Measurements from ENCODE around the gene SVBP. TPM values are rescaled to one million over a fixed set of nuclear protein-coding genes. Genes with fewer than 3 reads are reported as not detected.

Gene SVBP
- total and polyA plus RNA-seq, 4 donors: 3.4 to 21.8 (median 15.0) TPM

DNA sequence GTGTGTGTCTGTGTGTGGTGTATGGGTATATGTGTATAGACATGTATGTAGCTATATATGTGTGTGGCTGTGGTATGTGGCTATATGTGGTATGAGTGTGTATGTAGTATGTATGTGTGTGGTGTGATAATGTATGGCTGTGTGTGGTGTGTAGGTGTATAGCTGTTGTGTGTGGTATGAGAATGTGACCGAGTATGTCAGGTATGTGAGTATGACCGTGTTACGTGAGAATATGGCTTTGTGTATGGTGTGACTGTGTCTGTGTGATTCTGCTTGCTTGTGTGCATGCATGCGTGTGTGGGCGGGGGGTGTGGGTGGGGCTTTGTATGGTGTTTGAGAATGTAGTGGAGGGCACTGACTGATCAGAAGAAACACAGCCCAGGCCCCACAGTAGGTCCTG is 32.7 kb upstream of the SVBP start:
- no peak for TF ChIP-seq HNF4A (conservative IDR thresholded peaks at IDR 0.05)
- TF ChIP-seq, protein P1, sequence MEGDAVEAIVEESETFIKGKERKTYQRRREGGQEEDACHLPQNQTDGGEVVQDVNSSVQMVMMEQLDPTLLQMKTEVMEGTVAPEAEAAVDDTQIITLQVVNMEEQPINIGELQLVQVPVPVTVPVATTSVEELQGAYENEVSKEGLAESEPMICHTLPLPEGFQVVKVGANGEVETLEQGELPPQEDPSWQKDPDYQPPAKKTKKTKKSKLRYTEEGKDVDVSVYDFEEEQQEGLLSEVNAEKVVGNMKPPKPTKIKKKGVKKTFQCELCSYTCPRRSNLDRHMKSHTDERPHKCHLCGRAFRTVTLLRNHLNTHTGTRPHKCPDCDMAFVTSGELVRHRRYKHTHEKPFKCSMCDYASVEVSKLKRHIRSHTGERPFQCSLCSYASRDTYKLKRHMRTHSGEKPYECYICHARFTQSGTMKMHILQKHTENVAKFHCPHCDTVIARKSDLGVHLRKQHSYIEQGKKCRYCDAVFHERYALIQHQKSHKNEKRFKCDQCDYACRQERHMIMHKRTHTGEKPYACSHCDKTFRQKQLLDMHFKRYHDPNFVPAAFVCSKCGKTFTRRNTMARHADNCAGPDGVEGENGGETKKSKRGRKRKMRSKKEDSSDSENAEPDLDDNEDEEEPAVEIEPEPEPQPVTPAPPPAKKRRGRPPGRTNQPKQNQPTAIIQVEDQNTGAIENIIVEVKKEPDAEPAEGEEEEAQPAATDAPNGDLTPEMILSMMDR (IDR thresholded peaks at IDR 0.05; ENCODE audit: low read depth, low read length, missing input control): no peak
- TF ChIP-seq, protein P2, sequence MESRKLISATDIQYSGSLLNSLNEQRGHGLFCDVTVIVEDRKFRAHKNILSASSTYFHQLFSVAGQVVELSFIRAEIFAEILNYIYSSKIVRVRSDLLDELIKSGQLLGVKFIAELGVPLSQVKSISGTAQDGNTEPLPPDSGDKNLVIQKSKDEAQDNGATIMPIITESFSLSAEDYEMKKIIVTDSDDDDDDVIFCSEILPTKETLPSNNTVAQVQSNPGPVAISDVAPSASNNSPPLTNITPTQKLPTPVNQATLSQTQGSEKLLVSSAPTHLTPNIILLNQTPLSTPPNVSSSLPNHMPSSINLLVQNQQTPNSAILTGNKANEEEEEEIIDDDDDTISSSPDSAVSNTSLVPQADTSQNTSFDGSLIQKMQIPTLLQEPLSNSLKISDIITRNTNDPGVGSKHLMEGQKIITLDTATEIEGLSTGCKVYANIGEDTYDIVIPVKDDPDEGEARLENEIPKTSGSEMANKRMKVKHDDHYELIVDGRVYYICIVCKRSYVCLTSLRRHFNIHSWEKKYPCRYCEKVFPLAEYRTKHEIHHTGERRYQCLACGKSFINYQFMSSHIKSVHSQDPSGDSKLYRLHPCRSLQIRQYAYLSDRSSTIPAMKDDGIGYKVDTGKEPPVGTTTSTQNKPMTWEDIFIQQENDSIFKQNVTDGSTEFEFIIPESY (IDR thresholded peaks at IDR 0.05): no peak
- no peak for TF ChIP-seq YY1 (IDR thresholded peaks at IDR 0.05)
- no peak for TF ChIP-seq FOXA2 (IDR thresholded peaks at IDR 0.05)
- no peak for TF ChIP-seq JUND (IDR thresholded peaks at IDR 0.05)
- TF ChIP-seq, protein P3, sequence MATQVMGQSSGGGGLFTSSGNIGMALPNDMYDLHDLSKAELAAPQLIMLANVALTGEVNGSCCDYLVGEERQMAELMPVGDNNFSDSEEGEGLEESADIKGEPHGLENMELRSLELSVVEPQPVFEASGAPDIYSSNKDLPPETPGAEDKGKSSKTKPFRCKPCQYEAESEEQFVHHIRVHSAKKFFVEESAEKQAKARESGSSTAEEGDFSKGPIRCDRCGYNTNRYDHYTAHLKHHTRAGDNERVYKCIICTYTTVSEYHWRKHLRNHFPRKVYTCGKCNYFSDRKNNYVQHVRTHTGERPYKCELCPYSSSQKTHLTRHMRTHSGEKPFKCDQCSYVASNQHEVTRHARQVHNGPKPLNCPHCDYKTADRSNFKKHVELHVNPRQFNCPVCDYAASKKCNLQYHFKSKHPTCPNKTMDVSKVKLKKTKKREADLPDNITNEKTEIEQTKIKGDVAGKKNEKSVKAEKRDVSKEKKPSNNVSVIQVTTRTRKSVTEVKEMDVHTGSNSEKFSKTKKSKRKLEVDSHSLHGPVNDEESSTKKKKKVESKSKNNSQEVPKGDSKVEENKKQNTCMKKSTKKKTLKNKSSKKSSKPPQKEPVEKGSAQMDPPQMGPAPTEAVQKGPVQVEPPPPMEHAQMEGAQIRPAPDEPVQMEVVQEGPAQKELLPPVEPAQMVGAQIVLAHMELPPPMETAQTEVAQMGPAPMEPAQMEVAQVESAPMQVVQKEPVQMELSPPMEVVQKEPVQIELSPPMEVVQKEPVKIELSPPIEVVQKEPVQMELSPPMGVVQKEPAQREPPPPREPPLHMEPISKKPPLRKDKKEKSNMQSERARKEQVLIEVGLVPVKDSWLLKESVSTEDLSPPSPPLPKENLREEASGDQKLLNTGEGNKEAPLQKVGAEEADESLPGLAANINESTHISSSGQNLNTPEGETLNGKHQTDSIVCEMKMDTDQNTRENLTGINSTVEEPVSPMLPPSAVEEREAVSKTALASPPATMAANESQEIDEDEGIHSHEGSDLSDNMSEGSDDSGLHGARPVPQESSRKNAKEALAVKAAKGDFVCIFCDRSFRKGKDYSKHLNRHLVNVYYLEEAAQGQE (IDR thresholded peaks at IDR 0.05): no peak
- TF ChIP-seq SP1 (IDR thresholded peaks at IDR 0.05): no peak
- TF ChIP-seq EGR1 (IDR thresholded peaks at IDR 0.05; ENCODE audit: low read depth in 2 of 2): no peak
- no peak for TF ChIP-seq RAD21 (IDR thresholded peaks at IDR 0.05)
- no peak for TF ChIP-seq NR2F2 (IDR thresholded peaks at IDR 0.05)
- TF ChIP-seq, protein P4, sequence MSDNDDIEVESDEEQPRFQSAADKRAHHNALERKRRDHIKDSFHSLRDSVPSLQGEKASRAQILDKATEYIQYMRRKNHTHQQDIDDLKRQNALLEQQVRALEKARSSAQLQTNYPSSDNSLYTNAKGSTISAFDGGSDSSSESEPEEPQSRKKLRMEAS (IDR thresholded peaks at IDR 0.05): no peak
- H3K36me3 ChIP-seq (ENCODE audit: control insufficient read depth in 4 of 4, insufficient read depth in 3 of 4, low read depth in 1 of 4, low read length in 3 of 4): peaks cover 3 to 18% (median 17%) of the 10 kb centered on the region in 4 donors
- no peaks in the 10 kb centered on the region for H3K27me3 ChIP-seq (ENCODE audit: control insufficient read depth in 4 of 4, insufficient read depth in 4 of 4, low read length in 3 of 4)
- H3K9ac ChIP-seq (ENCODE audit: low read depth in 1 of 2, low read length in 2 of 2): no peak overlapping the region
- no peak overlapping the region for H3K27ac ChIP-seq (ENCODE audit: low read depth in 1 of 2, low read length in 2 of 2)
- 97% methylated on average over 5 of the region's 5 CpGs for WGBS
- H3K4me1 ChIP-seq (ENCODE audit: control insufficient read depth in 4 of 4, insufficient read depth in 4 of 4, low read length in 3 of 4): peaks cover 0 to 20% (median 17%) of the 10 kb centered on the region in 4 donors
- peaks cover 0 to 3% (median 0%) of the 10 kb centered on the region in 4 donors for H3K9me3 ChIP-seq (ENCODE audit: control insufficient read depth in 4 of 4, low read length in 3 of 4)
- H3K4me3 ChIP-seq (ENCODE audit: low read depth in 1 of 3, low read length in 3 of 3): no peak overlapping the region
- DNase-seq (ENCODE audit: low spot score): no peak

DNA sequence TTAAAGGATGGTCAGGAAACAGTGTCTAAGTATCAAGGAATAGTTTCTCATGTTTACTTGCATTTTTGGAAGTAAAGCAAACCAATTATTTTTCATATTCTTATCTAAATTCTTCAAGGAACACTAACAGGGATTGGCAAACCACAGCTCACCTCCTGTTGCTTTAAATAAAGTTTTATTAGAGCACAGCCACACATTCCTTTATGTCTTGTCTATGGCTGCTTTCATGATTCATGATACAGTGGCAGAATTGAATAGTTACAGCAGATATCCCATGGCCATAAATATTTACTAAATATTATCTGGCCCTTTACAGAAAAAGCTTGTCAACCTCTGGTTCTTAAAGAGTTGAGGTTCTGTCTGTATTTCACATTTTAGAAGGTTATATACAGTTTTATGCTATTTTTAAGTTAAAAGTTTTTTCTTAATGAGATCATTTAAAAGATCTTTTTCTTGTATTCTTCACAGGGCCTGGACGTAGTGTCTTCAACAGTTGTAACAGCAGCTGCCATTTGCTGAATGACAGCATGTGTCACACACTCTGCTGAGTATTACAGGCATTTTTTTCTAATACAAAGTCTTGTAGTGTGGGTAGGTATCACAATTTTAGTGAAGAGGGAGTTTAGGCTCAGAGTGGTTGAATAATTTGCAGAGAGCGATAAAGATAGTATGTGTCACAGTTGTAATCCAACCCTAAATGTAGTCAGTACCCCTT is 31.8 kb upstream of the SVBP start:
- H3K27ac ChIP-seq (ENCODE audit: low read depth in 1 of 2, low read length in 2 of 2): no peak overlapping the region
- no peak overlapping the region for H3K9ac ChIP-seq (ENCODE audit: low read depth in 1 of 2, low read length in 2 of 2)
- peaks cover 0 to 3% (median 0%) of the 10 kb centered on the region in 4 donors for H3K9me3 ChIP-seq (ENCODE audit: control insufficient read depth in 4 of 4, low read length in 3 of 4)
- TF ChIP-seq YY1 (IDR thresholded peaks at IDR 0.05) (no peak), GABPA (IDR thresholded peaks at IDR 0.05 in 1 of 2, conservative IDR thresholded peaks at IDR 0.05 in 1 of 2) (no peak), TAF1 (conservative IDR thresholded peaks at IDR 0.05) (no peak), RXRA (IDR thresholded peaks at IDR 0.05) (no peak), RAD21 (IDR thresholded peaks at IDR 0.05) (no peak), FOXA1 (IDR thresholded peaks at IDR 0.05) (no peak)
- TF ChIP-seq, protein P5, sequence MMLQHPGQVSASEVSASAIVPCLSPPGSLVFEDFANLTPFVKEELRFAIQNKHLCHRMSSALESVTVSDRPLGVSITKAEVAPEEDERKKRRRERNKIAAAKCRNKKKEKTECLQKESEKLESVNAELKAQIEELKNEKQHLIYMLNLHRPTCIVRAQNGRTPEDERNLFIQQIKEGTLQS (IDR thresholded peaks at IDR 0.05): no peak
- TF ChIP-seq, protein P3 (IDR thresholded peaks at IDR 0.05): no peak
- TF ChIP-seq, protein P1 (IDR thresholded peaks at IDR 0.05; ENCODE audit: low read depth, low read length, missing input control): no peak

More for the DNA sequence above, 31.8 kb upstream of the SVBP start:
- WGBS: 96% methylated on average over 2 of the region's 2 CpGs
- no peak for DNase-seq (ENCODE audit: low spot score)
- no peak overlapping the region for H3K4me3 ChIP-seq (ENCODE audit: low read depth in 1 of 3, low read length in 3 of 3)
- peaks cover 0 to 20% (median 17%) of the 10 kb centered on the region in 4 donors for H3K4me1 ChIP-seq (ENCODE audit: control insufficient read depth in 4 of 4, insufficient read depth in 4 of 4, low read length in 3 of 4)
- peaks cover 3 to 18% (median 17%) of the 10 kb centered on the region in 4 donors for H3K36me3 ChIP-seq (ENCODE audit: control insufficient read depth in 4 of 4, insufficient read depth in 3 of 4, low read depth in 1 of 4, low read length in 3 of 4)
- no peaks in the 10 kb centered on the region for H3K27me3 ChIP-seq (ENCODE audit: control insufficient read depth in 4 of 4, insufficient read depth in 4 of 4, low read length in 3 of 4)
